GM13977 (cell line): ENCODE measurements around the gene ZKSCAN2.

Experiments used
- DNase-seq: peaks from one replicate; pipeline ENCODE4 v3.0.0; 2012; ENCODE audit warnings: low spot score
- in situ Hi-C: fragments of 300-500 bp; cut with MboI; formaldehyde crosslinking; loops from one replicate; pipeline ENCODE4 v1.12.0; 2022; ENCODE audit warnings: low sequenced_read_pairs, low pct_unique_long_range_greater_than_20kb, mixed read lengths, inconsistent platforms; ENCODE audit not compliant: unreplicated experiment
- TF ChIP-seq, protein P1 (sequence below): IDR thresholded peaks from 2 replicates; pipeline ENCODE4 v1.5.1; 2012; ENCODE audit warnings: mild to moderate bottlenecking, control low read depth; ENCODE audit not compliant: insufficient read depth; ENCODE audit errors: extremely low read depth, missing control alignments

ZKSCAN2 gene

DNA sequence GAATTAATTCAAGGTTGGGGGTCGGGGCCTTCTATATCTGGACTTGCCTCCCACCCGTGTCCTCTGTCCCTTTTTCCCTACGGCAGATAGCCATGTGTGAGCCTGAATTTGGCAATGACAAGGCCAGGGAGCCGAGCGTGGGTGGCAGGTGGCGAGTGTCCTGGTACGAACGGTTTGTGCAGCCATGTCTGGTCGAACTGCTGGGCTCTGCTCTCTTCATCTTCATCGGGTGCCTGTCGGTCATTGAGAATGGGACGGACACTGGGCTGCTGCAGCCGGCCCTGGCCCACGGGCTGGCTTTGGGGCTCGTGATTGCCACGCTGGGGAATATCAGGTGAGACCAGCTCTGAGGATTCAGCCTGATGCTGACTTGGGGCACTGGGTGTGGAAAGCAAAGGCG lies 40.5 kb downstream of the ZKSCAN2 start:
- TF ChIP-seq, protein P1, sequence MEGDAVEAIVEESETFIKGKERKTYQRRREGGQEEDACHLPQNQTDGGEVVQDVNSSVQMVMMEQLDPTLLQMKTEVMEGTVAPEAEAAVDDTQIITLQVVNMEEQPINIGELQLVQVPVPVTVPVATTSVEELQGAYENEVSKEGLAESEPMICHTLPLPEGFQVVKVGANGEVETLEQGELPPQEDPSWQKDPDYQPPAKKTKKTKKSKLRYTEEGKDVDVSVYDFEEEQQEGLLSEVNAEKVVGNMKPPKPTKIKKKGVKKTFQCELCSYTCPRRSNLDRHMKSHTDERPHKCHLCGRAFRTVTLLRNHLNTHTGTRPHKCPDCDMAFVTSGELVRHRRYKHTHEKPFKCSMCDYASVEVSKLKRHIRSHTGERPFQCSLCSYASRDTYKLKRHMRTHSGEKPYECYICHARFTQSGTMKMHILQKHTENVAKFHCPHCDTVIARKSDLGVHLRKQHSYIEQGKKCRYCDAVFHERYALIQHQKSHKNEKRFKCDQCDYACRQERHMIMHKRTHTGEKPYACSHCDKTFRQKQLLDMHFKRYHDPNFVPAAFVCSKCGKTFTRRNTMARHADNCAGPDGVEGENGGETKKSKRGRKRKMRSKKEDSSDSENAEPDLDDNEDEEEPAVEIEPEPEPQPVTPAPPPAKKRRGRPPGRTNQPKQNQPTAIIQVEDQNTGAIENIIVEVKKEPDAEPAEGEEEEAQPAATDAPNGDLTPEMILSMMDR = no peak
- in situ Hi-C loops = no loop called here
- DNase-seq = no peak

- TF ChIP-seq, protein P1 = no peak
- DNase-seq = no peak
- in situ Hi-C loops = no loop called here
Measured at GRCh38 chr16:25213709-25214397, 43.8 kb downstream of the ZKSCAN2 start.

- TF ChIP-seq, protein P1 = no peak
Measured at GRCh38 chr16:25212636-25213035, 45.0 kb downstream of the ZKSCAN2 start.

DNA sequence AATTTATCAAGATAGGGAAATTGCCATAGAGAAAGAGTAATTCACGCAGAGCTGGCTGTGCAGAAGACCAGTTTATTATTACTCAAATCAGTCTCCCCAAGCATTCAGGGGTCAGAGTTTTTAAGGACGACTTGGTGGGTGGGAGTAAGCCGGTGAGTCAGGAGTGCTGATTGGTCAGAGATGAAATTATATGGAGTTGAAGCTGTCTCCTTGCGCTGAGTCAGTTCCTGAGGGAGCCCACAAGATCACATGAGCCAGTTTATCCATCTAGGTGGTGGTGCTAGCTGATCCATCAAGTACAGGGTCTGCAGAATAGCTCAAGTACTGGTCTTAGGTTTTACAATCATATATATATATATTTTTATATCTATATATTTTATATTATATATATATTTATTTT lies 46.9 kb downstream of the ZKSCAN2 start:
- TF ChIP-seq, protein P1 = no peak
- no peak for DNase-seq
- in situ Hi-C loops = no loop called here

More at GRCh38 chr16:25212636-25213035, 45.0 kb downstream of the ZKSCAN2 start:
- DNase-seq = no peak
- in situ Hi-C loops = no loop called here

DNA sequence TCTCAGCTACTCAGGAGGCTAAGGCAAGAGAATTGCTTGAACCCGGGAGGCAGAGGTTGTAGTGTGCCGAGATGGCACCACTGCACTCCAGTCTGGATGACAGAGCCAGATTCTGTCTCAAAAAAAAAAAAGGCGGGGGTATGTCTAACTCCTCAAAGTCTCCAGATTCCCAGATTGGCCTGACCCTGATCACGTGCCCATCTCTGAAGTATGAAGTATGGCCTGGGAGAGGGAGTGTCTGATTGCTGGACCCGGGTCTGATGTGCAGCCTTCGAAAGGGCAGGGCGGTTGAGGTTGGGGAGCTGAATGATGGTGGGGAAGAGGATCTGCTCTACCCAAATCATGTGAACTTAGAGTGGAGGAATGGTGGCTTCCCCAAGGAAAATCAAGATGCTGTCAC lies 58.2 kb downstream of the ZKSCAN2 start:
- no peak for DNase-seq
- TF ChIP-seq, protein P1 = no peak
- in situ Hi-C loops = no loop called here

DNA sequence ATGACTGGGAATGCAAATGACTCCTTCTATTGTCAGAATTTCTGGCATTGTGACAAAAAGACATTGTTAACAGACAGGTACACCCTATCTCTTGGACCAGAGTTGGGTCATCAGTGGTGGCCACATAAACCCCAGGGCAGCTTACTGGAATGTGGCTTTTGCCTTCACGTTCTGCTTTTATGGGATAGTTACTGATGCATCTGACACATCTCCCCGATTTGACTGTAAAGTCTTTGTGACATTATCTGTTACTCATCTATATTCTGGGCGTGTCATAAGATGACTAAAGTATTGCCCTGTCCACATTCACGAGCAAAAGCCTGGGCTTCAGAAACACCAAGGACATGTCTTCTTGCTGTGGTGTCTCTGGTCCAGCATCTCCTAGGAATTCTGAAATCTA lies 59.6 kb downstream of the ZKSCAN2 start:
- TF ChIP-seq, protein P1 = no peak
- no peak for DNase-seq
- in situ Hi-C loops = no loop called here
